Neural cell (in vitro differentiated cells): ENCODE results near the gene KRABD2.

ENCODE experiments used
- EP300 ChIP-seq: fragments of 450-650 bp; conservative IDR thresholded peaks from 2 replicates; pipeline ENCODE4 v1.6.1; 2014; ENCODE audit warnings: antibody characterized with exemption, mild to moderate bottlenecking, moderate library complexity; ENCODE audit not compliant: poor library complexity, severe bottlenecking
- EZH2 ChIP-seq: fragments of 200-600, 300-800 bp; shearing (Covaris generic), sonication (generic); IDR thresholded peaks from 2 replicates; pipeline ENCODE4 v1.6.1; 2014; ENCODE audit warnings: antibody characterized with exemption, low read length, borderline replicate concordance, mild to moderate bottlenecking; ENCODE audit not compliant: insufficient read depth, poor library complexity, severe bottlenecking
- POLR2AphosphoS5 ChIP-seq: IDR thresholded peaks from 2 replicates; pipeline ENCODE4 v1.6.1; 2012
- RAD21 ChIP-seq: fragments of 450-650 bp; conservative IDR thresholded peaks from 2 replicates; pipeline ENCODE4 v1.6.1; 2014; ENCODE audit warnings: antibody characterized with exemption, mild to moderate bottlenecking, moderate library complexity
- SMC3 ChIP-seq: fragments of 450-650 bp; conservative IDR thresholded peaks from 2 replicates; pipeline ENCODE4 v1.6.1; 2014; ENCODE audit warnings: antibody characterized with exemption, mild to moderate bottlenecking, moderate library complexity; ENCODE audit not compliant: poor library complexity
- TF ChIP-seq, protein P1 (sequence below): fragments of 450-650 bp; IDR thresholded peaks from 2 replicates; pipeline ENCODE4 v1.5.1; 2014; ENCODE audit warnings: antibody characterized with exemption, mild to moderate bottlenecking, moderate library complexity; ENCODE audit not compliant: poor library complexity, severe bottlenecking

- TF ChIP-seq, protein P1, sequence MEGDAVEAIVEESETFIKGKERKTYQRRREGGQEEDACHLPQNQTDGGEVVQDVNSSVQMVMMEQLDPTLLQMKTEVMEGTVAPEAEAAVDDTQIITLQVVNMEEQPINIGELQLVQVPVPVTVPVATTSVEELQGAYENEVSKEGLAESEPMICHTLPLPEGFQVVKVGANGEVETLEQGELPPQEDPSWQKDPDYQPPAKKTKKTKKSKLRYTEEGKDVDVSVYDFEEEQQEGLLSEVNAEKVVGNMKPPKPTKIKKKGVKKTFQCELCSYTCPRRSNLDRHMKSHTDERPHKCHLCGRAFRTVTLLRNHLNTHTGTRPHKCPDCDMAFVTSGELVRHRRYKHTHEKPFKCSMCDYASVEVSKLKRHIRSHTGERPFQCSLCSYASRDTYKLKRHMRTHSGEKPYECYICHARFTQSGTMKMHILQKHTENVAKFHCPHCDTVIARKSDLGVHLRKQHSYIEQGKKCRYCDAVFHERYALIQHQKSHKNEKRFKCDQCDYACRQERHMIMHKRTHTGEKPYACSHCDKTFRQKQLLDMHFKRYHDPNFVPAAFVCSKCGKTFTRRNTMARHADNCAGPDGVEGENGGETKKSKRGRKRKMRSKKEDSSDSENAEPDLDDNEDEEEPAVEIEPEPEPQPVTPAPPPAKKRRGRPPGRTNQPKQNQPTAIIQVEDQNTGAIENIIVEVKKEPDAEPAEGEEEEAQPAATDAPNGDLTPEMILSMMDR, result no peak
- no peak for TF ChIP-seq EZH2
- TF ChIP-seq SMC3, result no peak
- TF ChIP-seq POLR2AphosphoS5, result no peak
- no peak for TF ChIP-seq EP300
- TF ChIP-seq RAD21, result no peak
Observed at GRCh38 chr17:8384801-8385378, 8.4 kb upstream of the KRABD2 start.
